Astrocyte (in vitro differentiated cells and primary cell): Measurements from ENCODE around the gene RUNDC1.

Experiments used
- EZH2 ChIP-seq: IDR thresholded peaks from 2 replicates; pipeline ENCODE4 v1.6.1; 2012; ENCODE audit warnings: mild to moderate bottlenecking, low read length, inconsistent platforms; ENCODE audit not compliant: insufficient read depth
- TF ChIP-seq, protein P1 (sequence below): IDR thresholded peaks from 2 replicates; pipeline ENCODE4 v1.5.1; 2011; ENCODE audit warnings: low read depth, mild to moderate bottlenecking, inconsistent platforms, low read length, moderate library complexity; ENCODE audit not compliant: insufficient read depth

DNA sequence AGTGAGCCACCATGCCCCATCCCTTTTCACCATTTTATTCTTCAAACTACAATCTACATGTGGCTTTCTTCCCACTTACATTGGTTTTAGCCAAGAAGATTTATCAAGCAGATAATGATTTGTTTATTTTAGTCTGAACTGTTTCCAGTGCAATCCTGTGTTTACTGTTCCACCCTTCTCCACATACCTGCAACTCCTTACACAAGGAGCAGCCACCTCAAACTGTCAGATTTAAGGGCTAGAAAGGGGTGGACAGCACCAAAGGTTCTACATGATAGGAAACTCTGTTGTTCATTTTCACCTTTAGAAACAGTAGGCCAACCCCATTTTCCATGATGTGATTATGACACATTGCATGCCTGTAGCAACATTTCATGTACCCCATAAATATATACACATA, 1.9 kb downstream of the RUNDC1 start:
- TF ChIP-seq, protein P1, sequence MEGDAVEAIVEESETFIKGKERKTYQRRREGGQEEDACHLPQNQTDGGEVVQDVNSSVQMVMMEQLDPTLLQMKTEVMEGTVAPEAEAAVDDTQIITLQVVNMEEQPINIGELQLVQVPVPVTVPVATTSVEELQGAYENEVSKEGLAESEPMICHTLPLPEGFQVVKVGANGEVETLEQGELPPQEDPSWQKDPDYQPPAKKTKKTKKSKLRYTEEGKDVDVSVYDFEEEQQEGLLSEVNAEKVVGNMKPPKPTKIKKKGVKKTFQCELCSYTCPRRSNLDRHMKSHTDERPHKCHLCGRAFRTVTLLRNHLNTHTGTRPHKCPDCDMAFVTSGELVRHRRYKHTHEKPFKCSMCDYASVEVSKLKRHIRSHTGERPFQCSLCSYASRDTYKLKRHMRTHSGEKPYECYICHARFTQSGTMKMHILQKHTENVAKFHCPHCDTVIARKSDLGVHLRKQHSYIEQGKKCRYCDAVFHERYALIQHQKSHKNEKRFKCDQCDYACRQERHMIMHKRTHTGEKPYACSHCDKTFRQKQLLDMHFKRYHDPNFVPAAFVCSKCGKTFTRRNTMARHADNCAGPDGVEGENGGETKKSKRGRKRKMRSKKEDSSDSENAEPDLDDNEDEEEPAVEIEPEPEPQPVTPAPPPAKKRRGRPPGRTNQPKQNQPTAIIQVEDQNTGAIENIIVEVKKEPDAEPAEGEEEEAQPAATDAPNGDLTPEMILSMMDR: no peak
- no peak for TF ChIP-seq EZH2
